ENCODE data around the gene NDUFV3.

The NDUFV3 gene

DNA sequence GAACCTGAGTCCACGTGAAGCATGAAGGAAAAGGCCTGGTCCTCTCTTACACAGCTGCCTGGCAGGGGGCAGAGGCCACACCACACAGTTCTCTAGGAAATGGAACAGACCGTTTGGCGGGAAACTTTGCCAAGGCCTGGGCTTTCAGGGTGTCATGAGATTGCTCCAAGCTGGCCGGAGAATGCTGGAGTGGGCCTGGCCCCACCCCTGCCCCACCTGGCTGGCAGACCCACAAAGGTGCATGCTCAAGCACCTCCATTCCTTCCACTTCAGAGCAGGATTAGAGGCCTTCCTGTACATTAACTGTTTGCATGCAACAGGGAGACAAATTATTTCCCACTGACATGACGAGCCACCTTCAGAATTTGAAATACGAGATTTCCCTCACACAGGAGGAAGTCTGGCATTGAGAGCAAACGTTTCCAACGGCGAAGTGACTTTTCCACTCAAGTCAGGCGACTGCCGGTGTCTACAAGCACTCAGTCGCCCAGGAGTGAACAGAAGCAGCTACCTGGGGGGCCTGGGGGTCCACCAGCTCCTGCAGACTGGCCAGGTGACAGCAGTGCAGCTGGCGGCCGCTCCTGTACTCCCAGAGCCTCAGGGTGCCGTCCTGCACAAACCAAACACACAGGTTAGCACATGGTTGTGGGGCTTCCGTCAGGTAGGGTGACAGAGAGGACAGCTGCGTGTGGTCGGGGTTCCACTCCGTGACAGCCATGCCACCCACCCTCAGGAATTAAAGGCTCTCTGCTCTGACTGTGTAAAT, 37.8 kb upstream of the NDUFV3 start:
- no peak for DNase-seq (ENCODE audit: extremely low read depth, insufficient read length)
- Histone ChIP-seq H3K27me3 (replicated peaks; ENCODE audit: control insufficient read depth, insufficient read depth, low read length) (no peaks in the 10 kb centered on the region), H3K36me3 (ENCODE audit: control insufficient read depth, insufficient read depth, low read length) (peaks cover 68% of the 10 kb centered on the region), H3K4me3 (replicated peaks; ENCODE audit: low read depth, low read length) (no peak overlapping the region)
- TF ChIP-seq CTCF (IDR thresholded peaks at IDR 0.05; ENCODE audit: insufficient read depth, low read length, poor library complexity, severe bottlenecking): no peak

GRCh38 chr21:42855937-42856335, 37.2 kb upstream of the NDUFV3 start:
- peaks cover 67% of the 10 kb centered on the region for H3K36me3 ChIP-seq (ENCODE audit: control insufficient read depth, insufficient read depth, low read length)

DNA sequence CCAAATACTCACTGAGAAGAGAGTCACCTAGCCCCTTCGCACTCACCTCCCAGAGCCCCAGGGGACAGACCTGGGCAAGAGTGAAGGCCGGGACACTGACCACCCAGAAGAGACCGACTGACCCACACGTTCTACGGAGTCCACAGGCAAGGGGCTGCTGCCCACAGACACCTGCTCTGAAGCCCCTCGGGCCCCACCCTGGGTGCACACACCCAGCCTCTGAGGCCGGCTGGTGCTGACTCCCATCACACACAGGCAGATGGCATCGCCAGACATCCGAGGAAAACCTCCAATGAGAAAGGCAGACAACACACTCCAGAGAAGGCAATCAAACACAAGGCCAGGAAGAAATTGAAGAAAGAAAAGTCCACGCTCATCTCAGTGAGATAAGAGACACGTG, 35.9 kb upstream of the NDUFV3 start:
- no peak for DNase-seq (ENCODE audit: extremely low read depth, insufficient read length)
- H3K36me3 ChIP-seq (ENCODE audit: control insufficient read depth, insufficient read depth, low read length): peaks cover 59% of the 10 kb centered on the region
- no peak for TF ChIP-seq CTCF (IDR thresholded peaks at IDR 0.05; ENCODE audit: insufficient read depth, low read length, poor library complexity, severe bottlenecking)

More at GRCh38 chr21:42855937-42856335, 37.2 kb upstream of the NDUFV3 start:
- no peaks in the 10 kb centered on the region for H3K27me3 ChIP-seq (replicated peaks; ENCODE audit: control insufficient read depth, insufficient read depth, low read length)
- H3K4me3 ChIP-seq (replicated peaks; ENCODE audit: low read depth, low read length): no peak overlapping the region
- TF ChIP-seq CTCF (IDR thresholded peaks at IDR 0.05; ENCODE audit: insufficient read depth, low read length, poor library complexity, severe bottlenecking): no peak
- DNase-seq (ENCODE audit: extremely low read depth, insufficient read length): no peak

GRCh38 chr21:42858185-42858847, 34.8 kb upstream of the NDUFV3 start:
- H3K4me3 ChIP-seq (replicated peaks; ENCODE audit: low read depth, low read length): no peak overlapping the region
- TF ChIP-seq CTCF (IDR thresholded peaks at IDR 0.05; ENCODE audit: insufficient read depth, low read length, poor library complexity, severe bottlenecking): no peak
- peaks cover 65% of the 10 kb centered on the region for H3K36me3 ChIP-seq (ENCODE audit: control insufficient read depth, insufficient read depth, low read length)
- no peaks in the 10 kb centered on the region for H3K27me3 ChIP-seq (replicated peaks; ENCODE audit: control insufficient read depth, insufficient read depth, low read length)
- DNase-seq (ENCODE audit: extremely low read depth, insufficient read length): no peak

More for the DNA sequence above, 35.9 kb upstream of the NDUFV3 start:
- Histone ChIP-seq H3K4me3 (replicated peaks; ENCODE audit: low read depth, low read length) (no peak overlapping the region), H3K27me3 (replicated peaks; ENCODE audit: control insufficient read depth, insufficient read depth, low read length) (no peaks in the 10 kb centered on the region)

- no peak for TF ChIP-seq CTCF (IDR thresholded peaks at IDR 0.05; ENCODE audit: insufficient read depth, low read length, poor library complexity, severe bottlenecking)
- DNase-seq (ENCODE audit: extremely low read depth, insufficient read length): no peak
- Histone ChIP-seq H3K27me3 (replicated peaks; ENCODE audit: control insufficient read depth, insufficient read depth, low read length) (no peaks in the 10 kb centered on the region), H3K36me3 (ENCODE audit: control insufficient read depth, insufficient read depth, low read length) (peaks cover 60% of the 10 kb centered on the region), H3K4me3 (replicated peaks; ENCODE audit: low read depth, low read length) (no peak overlapping the region)
Measured at GRCh38 chr21:42858957-42859890, 33.9 kb upstream of the NDUFV3 start.

All from GM06990 (cell line).